Measurements from ENCODE around the gene MRPL28.
A peak's percentile ranks its signal among the peaks of the same experiment; 100 is the strongest.
"Not testable (repeated sequence)": the region's sequence is repeated elsewhere in the genome, so short reads cannot be mapped to it uniquely, and the experiment has no call there.

The MRPL28 gene

DNA sequence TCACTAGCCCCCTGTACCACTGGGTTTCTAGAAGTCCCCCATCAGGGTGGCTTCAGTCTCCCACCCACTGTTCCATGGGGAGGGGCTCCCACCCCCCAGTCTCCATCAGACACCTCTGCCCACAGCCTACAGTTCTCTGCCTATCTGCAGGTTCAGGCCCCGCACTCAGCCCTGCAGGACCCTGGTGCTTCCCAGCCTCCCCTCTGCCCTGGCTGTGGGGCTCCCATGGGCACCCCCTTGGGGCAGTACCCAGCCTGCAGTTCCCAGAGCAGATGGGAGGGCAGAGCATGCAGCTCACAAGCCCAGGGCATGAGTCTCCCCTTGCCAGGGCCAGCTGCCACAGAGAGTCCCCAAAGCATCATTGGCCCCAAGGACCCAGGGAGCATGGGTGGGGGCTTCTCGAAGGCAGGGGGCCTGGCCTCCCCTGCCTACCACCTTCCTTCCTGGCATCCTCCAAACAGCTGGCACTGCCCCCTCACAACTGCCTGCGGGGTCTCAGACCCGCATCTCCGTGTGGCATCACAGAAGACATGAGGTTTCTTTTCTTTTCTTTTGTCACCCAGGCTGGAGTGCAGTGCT lies 2.8 kb upstream of the MRPL28 start:
- no peak for DNase-seq

DNA sequence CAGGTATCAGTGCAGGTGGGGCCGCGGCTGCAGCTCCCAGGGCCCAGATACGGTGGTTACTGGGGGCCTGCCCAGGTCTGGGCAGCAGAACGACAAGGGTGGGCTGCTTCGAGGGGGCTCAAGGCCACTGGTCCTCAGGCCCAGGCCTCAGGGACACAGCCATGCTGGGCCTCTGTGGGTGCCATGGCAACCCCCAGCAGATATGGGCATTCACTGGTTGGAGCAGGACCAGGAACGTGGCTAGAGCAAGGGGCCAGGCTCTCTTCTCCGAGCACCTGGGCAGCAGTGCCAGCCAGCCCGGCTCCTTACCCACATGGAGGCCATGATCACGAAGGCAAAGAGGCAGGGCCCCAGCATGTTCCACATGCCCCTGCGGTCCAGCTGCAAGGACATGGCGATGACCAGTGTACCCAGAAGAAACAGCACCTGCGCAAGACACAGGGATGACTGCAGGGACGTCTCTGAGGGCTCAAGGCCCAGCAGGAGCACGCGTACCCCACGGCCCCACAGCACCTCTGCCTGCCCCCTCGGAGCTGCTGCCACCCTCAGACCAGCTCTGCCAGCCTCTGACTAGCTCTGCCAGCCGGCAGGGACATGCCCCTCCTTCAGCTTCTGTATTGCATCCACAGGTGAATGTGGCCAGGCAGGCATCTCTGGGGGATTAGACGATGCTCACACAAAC lies 2.1 kb upstream of the MRPL28 start:
- DNase-seq = no peak

DNA sequence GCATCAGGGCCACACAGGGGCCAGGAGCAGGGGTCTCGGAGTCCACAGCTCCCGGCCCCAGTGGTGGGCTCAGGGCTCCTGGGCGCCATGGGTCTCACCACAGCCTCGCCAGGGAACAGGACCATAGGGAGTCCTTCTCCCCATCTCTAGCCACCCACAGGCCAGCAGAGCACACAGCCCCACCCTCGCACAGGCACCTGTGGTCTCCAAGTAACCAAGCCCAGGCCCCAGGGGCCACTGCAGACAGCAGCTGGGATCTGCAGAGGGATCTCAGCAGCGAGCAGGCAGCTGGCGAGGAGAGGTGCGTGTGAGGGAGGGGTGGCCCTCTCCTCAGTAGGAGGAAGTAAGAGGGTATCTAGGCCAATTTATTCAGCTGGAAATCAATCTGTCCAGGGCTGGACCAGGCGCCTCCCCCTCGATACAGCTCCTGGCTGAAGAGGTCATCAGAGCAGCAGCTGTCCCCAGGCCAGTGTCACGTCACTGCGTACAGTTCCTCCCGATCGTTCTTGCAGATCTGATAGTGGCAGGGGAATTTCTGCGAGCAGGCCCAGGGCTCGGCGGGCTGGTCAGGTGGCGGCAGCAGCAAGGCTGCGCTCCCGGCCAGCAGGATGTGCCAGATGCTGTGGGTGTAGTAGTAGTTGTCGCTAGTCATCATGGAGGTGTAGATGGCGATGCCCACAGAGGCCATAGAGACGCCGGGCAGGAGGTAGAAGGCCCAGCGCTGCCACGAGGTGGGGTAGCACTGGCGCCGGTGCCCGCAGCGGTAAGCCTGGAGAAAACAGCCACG lies 1.4 kb upstream of the MRPL28 start:
- DNase-seq = peak in 1 of 2 experiments; percentile 80

DNA sequence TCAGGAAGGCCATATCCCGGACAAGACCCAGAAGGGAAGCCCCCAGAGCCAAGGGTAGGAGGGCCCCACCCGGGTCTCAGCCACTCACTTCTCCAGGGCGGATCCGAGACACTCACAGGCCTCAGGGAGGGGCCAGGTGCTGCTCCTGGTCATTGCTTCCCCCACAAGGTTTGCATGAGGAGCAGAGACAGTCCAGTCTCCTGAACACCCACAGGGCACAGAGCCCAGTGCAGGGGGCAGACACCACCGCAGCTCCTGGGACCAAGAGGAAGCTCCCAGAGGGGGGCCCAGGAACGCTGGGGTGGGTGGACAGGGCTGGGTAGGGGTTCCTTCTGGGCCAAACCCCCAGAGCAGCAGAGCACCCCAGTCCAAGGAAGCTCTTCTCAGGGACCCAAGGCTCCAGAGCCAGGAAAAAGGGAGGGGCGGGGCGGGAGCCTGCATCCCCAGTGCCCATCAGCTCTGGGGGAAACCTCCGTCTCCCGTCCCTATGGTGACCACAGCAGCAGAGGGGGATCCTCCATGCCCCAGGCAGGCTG lies 709 bp upstream of the MRPL28 start:
- no peak for DNase-seq

DNA sequence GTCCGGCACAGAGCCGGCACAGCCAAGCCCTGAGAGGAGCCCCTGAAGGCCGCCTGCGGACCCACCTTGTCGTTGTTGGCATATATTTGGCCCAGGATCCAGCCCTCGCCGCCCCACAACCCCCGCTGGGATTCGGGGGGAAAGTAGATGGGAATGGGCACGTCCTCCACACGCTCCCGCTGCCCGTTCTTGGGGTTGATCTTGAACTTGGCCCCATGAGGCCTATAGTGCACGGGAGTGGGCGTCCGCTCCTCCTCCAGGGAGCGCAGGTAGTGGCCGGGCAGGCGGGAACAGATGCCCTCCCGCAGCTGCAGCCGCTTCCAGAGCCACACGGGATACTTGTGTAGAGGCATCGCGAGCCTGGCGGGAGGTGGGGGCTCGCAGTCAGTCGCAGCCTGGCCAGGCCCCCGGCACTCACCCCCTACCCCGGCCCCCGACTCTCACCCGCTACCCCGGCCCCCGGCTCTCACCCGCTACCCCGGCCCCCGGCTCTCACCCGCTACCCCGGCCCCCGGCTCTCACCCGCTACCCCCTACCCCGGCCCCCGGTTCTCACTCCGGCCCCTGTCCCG lies 387 bp downstream of the MRPL28 start:
- DNase-seq = peak in 1 of 2 experiments; percentile 21

DNA sequence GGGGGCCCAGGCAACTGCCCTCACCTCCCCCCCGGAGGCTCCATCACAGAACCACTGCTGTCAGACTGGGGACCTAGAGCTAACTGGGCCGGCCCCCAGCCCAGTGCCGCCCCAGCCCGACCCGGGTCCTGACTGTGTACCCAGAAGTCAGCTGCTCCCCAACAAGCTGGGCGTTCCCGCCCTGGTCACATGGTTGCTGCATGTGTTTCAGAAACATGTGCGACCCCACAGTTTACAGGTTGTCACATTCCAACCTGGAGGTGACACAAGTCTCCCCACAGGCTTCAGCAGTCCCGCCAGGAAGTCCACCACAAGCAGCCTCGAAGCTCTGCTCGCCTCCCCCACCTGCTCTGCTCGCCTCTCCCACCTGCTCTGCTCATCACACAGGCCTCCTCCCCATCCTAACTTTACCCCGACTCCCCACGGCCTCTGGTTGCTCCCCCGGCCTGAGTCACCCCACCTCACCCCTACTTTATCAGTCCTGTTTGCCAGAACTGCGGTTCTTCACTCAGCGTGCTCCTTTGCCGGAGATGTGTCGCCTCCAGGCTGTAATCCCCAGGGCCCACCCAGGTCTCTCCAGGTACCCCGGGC lies 968 bp downstream of the MRPL28 start:
- DNase-seq = no peak

DNA sequence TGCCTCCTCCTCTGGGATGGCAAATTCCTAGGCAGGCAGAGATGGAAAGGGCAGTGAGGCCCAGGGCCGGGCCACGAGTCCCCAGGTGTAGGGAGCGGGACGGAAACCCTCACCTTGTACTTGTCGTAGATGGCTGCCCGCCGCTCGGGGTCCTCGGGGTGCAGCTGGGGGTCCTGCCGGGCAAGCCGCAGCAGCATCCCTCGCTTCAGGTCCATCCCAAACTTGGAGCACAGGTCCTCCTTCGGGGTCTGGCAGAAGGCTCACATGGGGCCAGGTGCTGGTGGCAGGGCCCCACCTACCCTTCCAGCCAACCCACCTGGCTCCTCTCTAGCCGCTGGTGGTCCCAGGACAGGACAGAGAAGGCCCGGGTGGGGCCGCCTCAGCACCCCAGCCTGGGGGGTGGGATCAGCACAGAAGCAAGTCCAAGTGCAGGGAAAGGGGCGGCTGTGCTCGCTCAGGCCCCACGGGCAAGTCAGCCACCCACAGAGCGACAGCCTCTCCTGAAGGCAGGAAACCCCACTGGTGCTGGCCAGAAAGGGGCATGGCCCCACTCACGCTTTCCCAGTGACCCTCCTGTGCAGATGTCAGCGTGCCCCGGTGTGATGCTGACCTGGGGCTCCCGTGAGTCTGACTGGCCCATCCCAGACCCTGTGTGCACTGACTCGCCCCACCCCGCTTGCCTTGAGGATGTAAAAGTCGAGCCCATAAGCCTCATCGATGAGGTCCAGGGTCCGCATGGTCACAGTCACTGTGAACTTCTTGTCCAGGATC lies 1.8 kb downstream of the MRPL28 start:
- DNase-seq = no peak

DNA sequence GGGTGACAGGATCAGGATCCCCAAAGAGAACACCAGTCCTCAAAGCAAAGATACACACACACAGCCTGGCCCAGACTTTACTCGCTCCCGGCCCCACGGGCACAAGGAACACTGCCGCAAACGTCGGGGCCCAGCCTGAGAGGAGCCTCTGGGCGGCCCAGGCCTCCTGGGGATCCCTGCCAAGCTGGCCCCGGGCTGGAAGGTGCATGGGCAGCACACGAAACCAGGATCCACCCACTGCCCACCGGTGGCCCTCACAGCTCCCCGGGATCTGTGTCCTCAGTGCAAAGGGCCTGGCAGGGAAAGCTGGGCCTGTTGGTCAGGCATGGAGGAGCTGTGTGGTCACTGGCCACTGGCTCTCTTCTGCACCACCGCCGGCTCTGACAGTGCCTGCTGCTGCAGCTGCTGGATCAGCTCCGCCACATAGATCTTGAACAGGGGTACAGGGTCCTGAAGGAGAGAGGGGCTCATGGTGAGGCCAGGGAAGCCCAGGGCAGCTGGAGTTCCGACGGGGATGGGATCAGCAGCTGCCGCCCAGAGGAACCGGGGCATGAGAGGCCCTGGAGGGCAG lies 2.9 kb downstream of the MRPL28 start:
- DNase-seq = no peak

DNA sequence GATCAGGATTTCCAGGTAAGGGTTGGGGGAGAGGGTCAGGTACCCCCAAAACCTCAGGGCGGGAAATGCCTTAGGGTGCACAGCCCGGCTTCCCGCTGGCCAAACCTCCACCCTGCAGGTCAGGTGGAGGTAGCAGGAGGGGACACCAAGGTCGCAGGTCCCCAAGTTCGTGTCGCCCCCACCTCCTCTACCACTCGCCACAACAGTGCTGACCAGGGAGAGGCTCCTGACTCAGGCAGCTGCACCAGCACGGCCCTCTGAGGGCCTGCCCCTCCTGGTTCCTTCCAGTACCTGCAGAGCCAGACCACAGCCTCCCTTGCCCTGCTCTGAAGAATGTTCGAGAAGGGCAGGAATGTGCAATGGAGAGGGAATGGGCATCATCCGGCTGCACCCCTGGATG lies 3.9 kb downstream of the MRPL28 start:
- no peak for DNase-seq

DNA sequence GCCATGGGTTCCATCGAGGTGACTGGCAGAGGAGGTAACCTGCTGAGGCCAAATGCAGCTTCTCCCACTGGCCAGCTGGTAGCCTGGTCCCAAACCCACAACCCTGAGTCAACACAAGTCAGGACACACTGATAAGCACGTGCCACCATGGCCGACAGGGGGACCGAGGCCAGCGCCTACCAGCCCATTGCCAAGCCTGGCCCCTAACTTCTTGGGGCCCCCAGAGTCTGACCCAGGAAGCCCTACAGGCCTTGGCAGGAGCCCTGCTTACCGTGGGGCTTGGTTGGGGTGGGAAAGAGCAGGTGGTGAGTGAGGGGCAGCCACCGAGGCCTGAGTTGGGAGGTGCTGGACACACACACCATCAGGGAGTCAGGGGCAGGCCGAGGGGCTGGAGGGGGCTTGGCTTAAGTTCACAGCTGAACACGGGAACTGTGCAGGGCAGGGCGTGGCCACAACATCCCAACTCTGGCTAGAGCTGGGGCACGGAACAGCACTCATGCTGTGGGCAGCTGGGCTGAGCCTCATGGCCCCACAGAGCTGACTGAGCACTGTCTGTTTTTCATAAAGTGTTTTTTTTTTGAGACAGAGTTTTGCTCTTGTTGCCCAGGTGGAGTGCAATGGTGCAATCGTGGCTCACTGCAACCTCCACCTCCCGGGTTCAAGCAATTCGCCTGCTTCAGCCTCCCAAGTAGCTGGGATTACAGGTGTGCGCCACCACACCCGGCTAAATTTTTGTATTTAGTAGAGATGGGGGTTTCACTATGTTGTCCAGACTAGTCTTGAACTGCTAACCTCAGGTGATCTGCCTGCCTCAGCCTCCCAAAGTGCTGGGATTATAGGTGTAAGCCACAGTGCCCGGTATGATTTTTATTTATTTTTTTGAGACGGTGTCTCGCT lies 5.5 kb downstream of the MRPL28 start:
- DNase-seq = no peak

DNA sequence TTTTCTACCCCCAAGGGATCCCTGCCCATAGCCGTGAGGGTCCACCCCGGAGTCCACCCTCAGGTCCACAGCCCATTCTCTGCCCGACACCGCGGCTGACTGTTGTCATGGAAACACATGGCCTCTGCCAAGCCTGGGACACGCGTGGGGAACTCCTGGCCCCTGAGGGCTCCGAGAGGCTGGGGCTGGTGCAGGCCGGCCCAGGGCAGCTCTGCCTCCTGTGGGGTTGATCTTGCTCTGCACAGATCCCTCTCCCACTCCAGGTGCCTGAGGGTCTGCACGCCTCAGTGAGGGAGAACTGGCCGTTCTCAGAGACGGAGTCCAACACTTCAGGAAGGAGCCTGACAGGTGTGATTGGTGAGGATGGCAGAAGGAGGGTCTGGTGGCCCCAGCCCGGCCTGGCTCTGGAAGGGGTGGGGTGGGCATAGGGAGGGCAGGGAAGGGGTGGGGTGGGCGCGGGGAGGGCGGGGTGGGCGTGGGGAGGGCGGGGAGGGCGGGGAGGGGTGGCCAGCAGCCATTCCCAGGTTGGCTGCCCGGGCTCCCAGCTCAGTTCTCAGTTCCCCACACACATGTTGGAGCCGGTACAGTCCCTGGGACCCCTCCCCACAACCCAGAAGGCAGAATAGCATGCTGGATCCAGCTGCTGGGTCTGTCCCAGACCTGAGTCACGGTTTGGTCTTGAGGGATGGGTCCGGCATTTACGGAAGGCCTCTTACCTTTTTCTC lies 6.4 kb downstream of the MRPL28 start:
- no peak for DNase-seq

DNA sequence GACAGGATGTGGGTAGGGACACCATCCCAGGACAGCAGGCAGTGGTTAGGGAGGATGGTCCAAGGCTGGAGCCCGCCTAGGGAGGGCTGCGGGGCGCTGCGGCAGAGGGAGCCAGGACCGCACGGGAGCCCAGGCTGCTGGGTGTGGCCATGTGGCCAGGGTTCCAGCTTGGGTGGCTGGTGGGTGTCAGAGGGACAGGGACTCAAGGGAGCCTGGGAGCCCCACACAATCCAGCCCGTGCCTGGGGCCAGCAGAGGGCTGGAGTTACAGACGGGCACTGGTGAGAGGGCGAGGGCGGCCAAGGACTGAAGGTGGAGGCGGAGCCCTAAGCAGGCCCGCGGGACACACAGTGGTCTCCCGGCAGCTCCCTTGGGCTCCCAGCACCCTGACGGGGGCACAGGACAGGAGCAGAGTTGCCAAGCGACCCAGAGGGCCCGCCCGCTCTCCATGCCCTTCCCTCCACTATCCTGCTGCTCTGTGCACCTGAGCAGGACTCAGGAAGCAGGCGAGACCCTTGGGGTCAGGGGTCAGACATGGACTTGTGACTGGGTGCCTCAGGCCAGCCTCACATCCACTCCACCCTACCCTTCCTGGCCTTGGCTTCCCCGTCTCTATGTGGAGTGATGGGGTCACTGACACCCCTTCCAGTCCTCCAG lies 7.1 kb downstream of the MRPL28 start:
- no peak for DNase-seq

DNA sequence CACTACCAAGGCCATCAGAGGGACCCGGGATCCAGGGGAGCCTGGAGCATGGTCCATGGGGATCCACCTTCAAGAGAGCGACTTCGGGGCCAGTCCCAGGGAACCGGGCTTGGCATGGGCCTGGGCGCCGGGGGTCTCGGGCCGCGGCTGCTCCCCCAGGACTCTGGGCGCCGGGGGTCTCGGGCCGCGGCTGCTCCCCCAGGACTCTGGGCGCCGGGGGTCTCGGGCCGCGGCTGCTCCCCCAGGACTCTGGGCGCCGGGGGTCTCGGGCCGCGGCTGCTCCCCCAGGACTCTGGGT lies 7.7 kb downstream of the MRPL28 start:
- DNase-seq = not testable (repeated sequence)

DNA sequence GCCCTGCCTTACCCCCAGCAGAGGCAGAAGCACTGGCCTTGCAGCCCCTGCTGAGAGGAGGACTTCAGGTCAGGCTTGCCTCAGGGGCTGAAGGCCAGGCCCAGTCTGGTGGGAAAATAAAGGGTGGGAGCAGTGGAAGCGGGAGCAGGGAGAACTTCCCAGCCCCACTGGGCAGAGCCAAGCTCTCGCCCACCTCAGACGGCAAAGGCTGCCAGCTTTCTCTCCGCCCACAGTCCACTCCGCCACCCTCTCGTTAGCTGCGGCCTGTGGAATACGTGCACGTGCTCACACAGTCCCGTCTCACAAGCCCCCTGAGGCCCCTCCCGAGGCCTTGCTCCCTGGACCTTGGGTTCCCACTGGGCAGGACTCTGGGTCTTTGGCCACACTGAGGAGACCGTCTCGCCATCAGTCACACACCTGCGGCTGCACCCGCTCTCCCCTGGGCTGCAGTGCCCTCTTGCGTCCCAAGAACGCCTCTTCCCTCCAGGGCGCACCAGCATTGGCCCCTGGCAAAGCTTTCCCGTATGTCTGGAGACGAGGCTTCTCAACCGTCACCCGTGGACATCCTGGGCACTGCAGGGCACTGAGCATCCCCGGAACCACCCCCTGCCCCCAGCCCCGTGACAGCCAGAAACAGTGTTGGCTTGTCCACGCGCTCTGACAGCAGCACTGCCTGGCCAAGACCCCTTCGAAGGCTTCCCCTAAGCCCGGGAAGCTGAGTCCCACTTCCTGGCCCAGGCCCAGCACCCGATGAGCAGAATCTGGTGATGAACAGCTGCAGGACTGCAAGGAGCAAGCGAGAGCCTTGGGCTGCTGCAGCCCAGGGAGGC lies 8.3 kb downstream of the MRPL28 start:
- peak; percentile 81 to 89 for DNase-seq

DNA sequence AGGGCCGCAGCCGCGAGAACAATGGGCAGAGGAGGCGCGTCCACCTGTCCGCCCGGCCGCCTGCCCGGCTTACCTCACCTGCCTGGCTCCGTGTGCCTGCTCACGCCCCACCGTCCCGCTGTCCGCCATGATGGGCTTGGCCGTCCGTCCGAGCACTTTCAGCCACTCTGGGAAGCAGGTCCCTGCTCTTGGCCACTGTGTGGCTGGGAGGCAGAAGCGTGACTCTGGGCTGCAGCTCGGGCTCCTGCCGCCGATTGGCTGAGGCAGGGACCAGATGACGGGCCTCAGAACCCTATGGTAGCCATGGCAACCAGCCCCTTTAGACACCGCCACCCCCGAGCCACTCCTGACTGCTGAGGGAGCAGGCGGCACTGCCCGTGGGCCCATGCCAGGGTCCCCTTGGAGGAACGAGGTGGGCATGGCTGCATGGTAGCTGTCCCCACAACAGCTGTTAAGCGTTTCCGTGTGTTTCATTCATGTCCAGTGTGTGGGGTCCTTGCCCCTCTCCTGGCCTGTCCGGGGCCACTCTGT lies 8.9 kb downstream of the MRPL28 start:
- peak; percentile 66 to 77 for DNase-seq

DNA sequence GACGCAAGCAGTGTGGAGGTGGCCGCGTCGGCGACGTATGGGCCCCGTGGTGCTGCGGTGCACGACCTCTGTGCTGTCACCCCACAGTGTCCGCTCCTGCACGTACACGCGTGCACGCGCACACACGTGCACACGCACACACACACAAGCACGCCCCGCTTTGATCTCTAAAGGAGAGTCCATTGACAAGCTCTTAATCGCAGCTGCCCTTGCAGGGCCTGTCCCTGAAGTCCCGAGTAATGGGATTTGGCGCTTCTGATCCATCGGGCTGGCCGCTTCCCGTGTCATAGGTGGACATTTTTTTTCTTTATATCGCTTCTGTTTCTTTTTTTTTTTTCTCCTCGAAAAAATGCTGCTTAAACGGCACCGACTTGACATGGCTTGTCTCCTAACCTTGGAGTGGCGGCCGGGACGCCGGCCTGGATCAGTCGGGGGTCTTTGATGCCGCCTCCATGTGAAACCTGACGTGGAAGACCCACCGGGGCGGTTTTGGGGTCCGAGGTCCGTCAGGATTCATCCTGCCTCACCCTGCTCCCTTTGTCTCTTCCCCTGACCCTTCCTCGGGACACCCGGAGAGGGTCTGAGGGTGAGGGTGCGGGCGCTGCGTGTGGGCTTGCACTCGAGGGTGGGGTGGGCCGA lies 9.5 kb downstream of the MRPL28 start:
- no peak for DNase-seq

DNA sequence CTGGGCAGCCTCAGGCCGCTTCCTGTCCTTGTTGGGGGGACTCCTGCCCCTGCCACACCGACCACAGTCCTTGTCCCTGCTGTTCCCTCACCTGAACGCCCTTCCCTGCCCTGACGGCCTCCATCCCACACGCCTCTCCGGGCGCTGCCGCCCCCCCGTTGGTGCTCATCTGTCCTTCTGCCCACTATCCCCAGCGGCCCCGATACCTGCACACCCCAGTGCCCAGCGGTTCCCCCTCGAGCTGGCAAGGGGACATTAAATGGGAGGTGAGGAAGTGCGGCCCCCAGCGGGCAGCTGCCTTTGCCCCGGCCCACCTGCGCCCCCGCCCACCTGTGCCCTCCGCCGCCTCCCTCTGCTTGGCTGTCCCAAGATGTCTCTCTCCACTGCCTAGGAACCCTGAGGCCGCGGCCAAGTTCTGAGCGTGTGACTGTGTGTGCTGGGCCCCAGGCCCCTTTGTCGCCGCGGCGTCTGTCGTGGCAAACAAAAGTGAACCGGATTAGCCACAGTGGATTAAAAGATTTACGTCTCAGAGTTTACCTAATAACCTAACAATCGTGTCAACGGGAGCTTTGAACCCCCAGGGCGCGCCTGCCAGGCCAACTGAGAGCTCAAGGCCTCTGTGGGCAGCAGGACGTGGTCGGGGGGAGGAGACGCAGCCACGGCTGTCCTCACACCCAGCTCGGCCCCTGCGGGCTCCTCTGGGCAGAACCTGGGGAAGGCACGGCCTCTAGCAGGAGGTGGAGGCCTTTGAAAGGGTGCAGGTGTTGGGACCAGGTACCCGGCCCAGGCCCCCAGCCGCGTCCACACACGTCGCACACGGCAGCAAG lies 10.3 kb downstream of the MRPL28 start:
- DNase-seq = no peak

Data from NCI-H524 (cell line).